ENCODE measurements around the gene QPRT.
"Not testable (repeated sequence)": the region's sequence is repeated elsewhere in the genome, so short reads cannot be mapped to it uniquely, and the experiment has no call there.

QPRT gene

DNA sequence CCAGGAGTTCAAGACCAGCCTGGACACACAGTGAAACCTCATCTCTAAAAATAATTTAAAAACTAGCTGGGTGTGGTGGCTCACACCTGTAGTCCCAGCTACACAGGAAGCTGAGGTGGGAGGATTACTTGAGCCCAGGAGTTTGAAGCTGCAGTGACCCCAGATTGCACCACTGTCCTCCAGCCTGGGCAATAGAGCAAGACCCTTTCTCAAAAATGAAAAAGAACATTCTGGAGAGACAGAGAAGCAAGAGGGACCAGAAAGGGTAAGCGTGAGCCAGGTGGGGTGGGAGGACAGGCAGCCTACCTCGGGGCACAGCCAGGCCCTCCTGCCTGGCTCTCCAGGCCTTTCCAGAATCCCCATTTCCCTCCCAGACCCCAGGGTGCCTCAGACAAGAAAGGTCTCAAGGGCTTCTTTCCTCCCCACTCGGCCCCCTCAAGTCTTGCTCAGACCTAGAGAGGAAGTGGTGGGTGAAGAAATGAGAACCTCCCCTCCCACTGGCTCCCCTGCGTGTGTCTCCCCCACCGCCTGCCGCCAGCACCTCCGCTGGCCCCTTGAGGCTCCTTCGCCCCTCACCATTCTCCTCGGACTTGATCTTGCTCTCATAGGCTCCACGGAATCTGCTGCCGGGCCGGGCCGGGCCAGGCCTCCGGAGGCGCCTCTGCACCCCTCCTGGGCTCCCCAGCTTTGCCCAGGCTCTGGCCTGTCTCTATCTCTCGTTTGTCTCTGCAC is 66.3 kb downstream of the QPRT start:
- no peak for DNase-seq (ENCODE audit: low read depth in 2 of 2, low spot score in 1 of 2)

DNA sequence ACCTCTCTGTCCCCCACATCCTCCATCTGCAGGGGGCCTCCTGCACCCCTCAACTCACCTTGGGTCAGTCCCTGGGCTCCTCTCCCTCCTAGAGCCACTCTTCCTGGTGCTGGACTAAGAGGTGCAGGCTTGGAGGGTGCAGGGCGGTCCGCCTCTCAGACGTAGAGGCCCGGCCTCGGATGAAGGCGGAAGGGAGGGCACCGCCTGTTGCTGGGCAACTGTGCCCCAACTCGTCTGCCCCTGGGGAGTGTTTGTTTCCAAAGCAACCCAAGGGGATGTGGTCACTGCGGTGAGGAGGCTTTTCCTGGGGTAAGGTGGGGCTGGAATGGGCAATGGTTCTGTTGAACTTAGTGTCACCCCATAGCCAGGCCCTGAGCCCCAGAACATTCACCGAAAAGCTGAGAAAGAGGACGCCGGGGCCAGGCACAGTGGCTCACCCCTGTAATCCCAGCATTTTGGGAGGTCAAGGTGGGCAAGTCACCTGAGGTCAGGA is 66.9 kb downstream of the QPRT start, which contains the start of gene C16orf54:
Gene C16orf54 (minus strand): TSS at position 138 of the 493 bp plus-strand sequence. CDS start 1,039 bp downstream, outside the sequence.
- peak; percentile 66 to 86 for DNase-seq (ENCODE audit: low read depth in 2 of 2, low spot score in 1 of 2)

GRCh38 chr16:29746518-29746917 is 67.5 kb downstream of the QPRT start:
- DNase-seq (ENCODE audit: low read depth in 2 of 2, low spot score in 1 of 2), result not testable (repeated sequence)

All from stimulated activated CD8-positive, alpha-beta memory T cell treated with anti-CD3 and anti-CD28 coated beads, Interleukin-4, amount 100 ng/mL, for 4 hours (primary cell).